Breast epithelium (tissue), 3 donors: ENCODE data around the gene PRLH.

Experiments used
- POLR2A ChIP-seq: fragments of 450-650 bp; IDR thresholded peaks from one replicate; pipeline ENCODE4 v1.6.1; 2016; ENCODE audit warnings: antibody characterized with exemption, mild to moderate bottlenecking, moderate library complexity
- TF ChIP-seq, protein P1 (sequence below), 3 donors: fragments of 450-650 bp; IDR thresholded peaks; one replicate each; pipeline ENCODE4 v1.5.1; 2016 to 2017; ENCODE audit warnings: antibody characterized with exemption in 3 of 3, mild to moderate bottlenecking in 3 of 3, moderate library complexity in 3 of 3

DNA sequence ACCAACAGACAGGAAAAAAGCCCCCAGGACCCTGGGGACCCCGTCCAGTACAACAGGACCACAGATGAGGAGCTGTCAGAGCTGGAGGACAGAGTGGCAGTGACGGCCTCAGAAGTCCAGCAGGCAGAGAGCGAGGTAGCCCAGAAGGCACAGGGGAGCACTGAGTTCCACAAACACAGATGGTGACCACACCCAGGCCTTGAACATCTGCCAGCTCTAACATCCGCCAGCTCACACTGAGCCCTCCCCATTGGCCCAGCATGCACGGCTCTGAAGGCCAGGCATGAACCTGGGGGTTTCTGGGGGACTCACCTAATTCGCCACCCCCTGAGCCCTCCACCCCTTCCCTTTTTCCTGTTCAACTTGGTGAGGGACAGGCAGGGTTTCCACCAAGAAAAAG is 25.6 kb upstream of the PRLH start:
- no peak for TF ChIP-seq POLR2A
- TF ChIP-seq, protein P1, sequence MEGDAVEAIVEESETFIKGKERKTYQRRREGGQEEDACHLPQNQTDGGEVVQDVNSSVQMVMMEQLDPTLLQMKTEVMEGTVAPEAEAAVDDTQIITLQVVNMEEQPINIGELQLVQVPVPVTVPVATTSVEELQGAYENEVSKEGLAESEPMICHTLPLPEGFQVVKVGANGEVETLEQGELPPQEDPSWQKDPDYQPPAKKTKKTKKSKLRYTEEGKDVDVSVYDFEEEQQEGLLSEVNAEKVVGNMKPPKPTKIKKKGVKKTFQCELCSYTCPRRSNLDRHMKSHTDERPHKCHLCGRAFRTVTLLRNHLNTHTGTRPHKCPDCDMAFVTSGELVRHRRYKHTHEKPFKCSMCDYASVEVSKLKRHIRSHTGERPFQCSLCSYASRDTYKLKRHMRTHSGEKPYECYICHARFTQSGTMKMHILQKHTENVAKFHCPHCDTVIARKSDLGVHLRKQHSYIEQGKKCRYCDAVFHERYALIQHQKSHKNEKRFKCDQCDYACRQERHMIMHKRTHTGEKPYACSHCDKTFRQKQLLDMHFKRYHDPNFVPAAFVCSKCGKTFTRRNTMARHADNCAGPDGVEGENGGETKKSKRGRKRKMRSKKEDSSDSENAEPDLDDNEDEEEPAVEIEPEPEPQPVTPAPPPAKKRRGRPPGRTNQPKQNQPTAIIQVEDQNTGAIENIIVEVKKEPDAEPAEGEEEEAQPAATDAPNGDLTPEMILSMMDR (IDR thresholded peaks at IDR 0.05) = no peak
